A549 (cell line): ENCODE data around the gene POLQ. TPM values are rescaled to one million over a fixed set of nuclear protein-coding genes. Genes with fewer than 3 reads are reported as not detected.
"Not testable (repeated sequence)": the region's sequence is repeated elsewhere in the genome, so short reads cannot be mapped to it uniquely, and the experiment has no call there.

Experiments
- ATAC-seq, 2 experiments: fragments of 200-7000 bp in 1 of 2; fragments of >200 bp in 1 of 2; cut with Nextera tagmentation in 1 of 2; cut with Tn5 transposase in 1 of 2; 3 replicates each; pipeline versions ENCODE4 v1.8.0 to v1.9.1; 2018 to 2020; ENCODE audit warnings: mild to moderate bottlenecking in 1 of 2, moderate library complexity in 1 of 2
- CTCF ChIA-PET: fragments of 300-600 bp; sonication (Branson Sonifier 250); formaldehyde crosslinking; extraction: SDS; loops from one replicate; lab custom pipeline; 2021; ENCODE audit warnings: antibody characterized with exemption, inconsistent platforms; lab: Yijun Ruan, JAX
- POLR2A ChIA-PET: fragments of 350-600 bp; formaldehyde crosslinking; extraction: SDS; loops from one replicate; lab custom pipeline; 2021; ENCODE audit warnings: antibody characterized with exemption, inconsistent platforms; lab: Yijun Ruan, JAX
- DNase-seq, 2 experiments: peaks; one replicate each; pipeline versions ENCODE4 v3.0.0 to v3.0.0-alpha.2; 2011 to 2016; ENCODE audit warnings: low read depth in 1 of 2, low spot score in 1 of 2
- FAIRE-seq: peaks from 2 replicates; lab custom pipeline; 2011; peaks lifted over from hg19 to GRCh38; lab: Jason Lieb, UNC
- H3K27ac ChIP-seq, 2 experiments: fragments of >200 bp; sonication (Bioruptor Twin); formaldehyde crosslinking; 3 replicates each; pipeline ENCODE4 v1.5.1; 2016 to 2017
- H3K4me1 ChIP-seq: fragments of >200 bp; sonication (Bioruptor Twin); formaldehyde crosslinking; 3 replicates; pipeline ENCODE4 v1.6.1; 2016
- H3K4me2 ChIP-seq: fragments of >200 bp; sonication (Bioruptor Twin); formaldehyde crosslinking; 3 replicates; pipeline ENCODE4 v1.6.1; 2016
- H3K4me3 ChIP-seq: fragments of >200 bp; sonication (Bioruptor Twin); formaldehyde crosslinking; 3 replicates; pipeline ENCODE4 v1.5.1; 2016
- H3K9me3 ChIP-seq: fragments of >200 bp; sonication (Bioruptor Twin); formaldehyde crosslinking; 3 replicates; pipeline ENCODE4 v1.6.1; 2016
- MAFK ChIP-seq: fragments of 450-650 bp; IDR thresholded peaks from 2 replicates; pipeline ENCODE4 v1.6.1; 2014; ENCODE audit not compliant: partially characterized antibody
- WGBS: methylation state at CpG from one replicate; pipeline ENCODE4 v1.1.6; 2017; ENCODE audit errors: missing lambda C conversion rate; 5-methylcytosine and 5-hydroxymethylcytosine counted together
- polyA plus RNA-seq, 4 experiments: library from polyadenylated mRNA; depleted of rRNA in 3 of 4; stranded (reverse); fragments of >200 nt; fragmentation: RNase III in 1 of 4; extraction: RNeasy Plus Mini Kit Qiagen cat#74134 plus additional on column Dnase treatment in 1 of 4; gene quantifications; 2 replicates in 3 of 4; 3 replicates in 1 of 4; pipeline ENCODE4 v1.2.3, GENCODE V29; 2011 to 2017

Gene POLQ
- polyA plus RNA-seq, 2 of the 4 experiments (the other 2 are of a cell fraction): 9.9 to 12.4 TPM

GRCh38 chr3:121388308-121388707 is 157.5 kb downstream of the POLQ start:
- 14% methylated on average over 3 of the region's 3 CpGs for WGBS
- H3K4me2 ChIP-seq, H3K4me3 ChIP-seq, DNase-seq, FAIRE-seq, H3K9me3 ChIP-seq, ATAC-seq, POLR2A ChIA-PET, H3K27ac ChIP-seq, CTCF ChIA-PET, H3K4me1 ChIP-seq: not testable (repeated sequence)
- peak; percentile 77 for TF ChIP-seq MAFK
- TF ChIP-seq, all 56 proteins: peak for 1; not testable (repeated sequence) for 55

Other genes starting within 250 kb of the POLQ start
- not detected in 2 replicates for gene ARGFX, start 22.0 kb upstream of the POLQ start, polyA plus RNA-seq (2011; rRNA removed)
- gene ARGFX, start 22.0 kb upstream of the POLQ start, polyA plus RNA-seq (2017; fragmentation: RNase III; extraction: RNeasy Plus Mini Kit Qiagen cat#74134 plus additional on column Dnase treatment): not detected in 3 replicates
- gene FBXO40, start 47.4 kb upstream of the POLQ start, polyA plus RNA-seq (2011; rRNA removed): not detected in 2 replicates
- gene FBXO40, start 47.4 kb upstream of the POLQ start, polyA plus RNA-seq (2017; fragmentation: RNase III; extraction: RNeasy Plus Mini Kit Qiagen cat#74134 plus additional on column Dnase treatment): not detected in 3 replicates
- 0.12 and 0.49 TPM in 2 replicates for gene HCLS1, start 114.9 kb upstream of the POLQ start, polyA plus RNA-seq (2011; rRNA removed)
- 0.09 to 0.24 TPM (median 0.14 TPM) in 3 replicates for gene HCLS1, start 114.9 kb upstream of the POLQ start, polyA plus RNA-seq (2017; fragmentation: RNase III; extraction: RNeasy Plus Mini Kit Qiagen cat#74134 plus additional on column Dnase treatment)
- gene GOLGB1, start 203.8 kb upstream of the POLQ start, polyA plus RNA-seq (2011; rRNA removed): 27.0 and 29.4 TPM in 2 replicates
- 11.9 to 13.0 TPM (median 12.3 TPM) in 3 replicates for gene GOLGB1, start 203.8 kb upstream of the POLQ start, polyA plus RNA-seq (2017; fragmentation: RNase III; extraction: RNeasy Plus Mini Kit Qiagen cat#74134 plus additional on column Dnase treatment)